PFSK-1 (cell line): ENCODE results near the gene IQSEC2.

ENCODE experiments used
- POLR2AphosphoS5 ChIP-seq: IDR thresholded peaks from 2 replicates; pipeline ENCODE4 v1.6.1; 2012; ENCODE audit warnings: low read depth, mild to moderate bottlenecking, control low read depth, low read length, moderate library complexity
- SIN3A ChIP-seq: IDR thresholded peaks from 2 replicates; pipeline ENCODE4 v1.6.1; 2012; ENCODE audit warnings: mild to moderate bottlenecking, low read length, moderate library complexity, borderline replicate concordance; ENCODE audit not compliant: insufficient read depth

GRCh38 chrX:53266914-53267313, 14.5 kb downstream of the IQSEC2 start:
- TF ChIP-seq SIN3A (no peak), POLR2AphosphoS5 (no peak)
